OCI-LY3 (cell line): Measurements from ENCODE around the gene SUPT20H.

Experiments used
- CTCF ChIP-seq: fragments of 200-600, 300-600 bp; sonication (generic); IDR thresholded peaks from 2 replicates; pipeline ENCODE4 v1.5.1; 2014; ENCODE audit warnings: antibody characterized with exemption, low read length, low read depth
- EZH2phosphoT487 ChIP-seq: fragments of 200-600 bp; shearing (Covaris generic); IDR thresholded peaks from 2 replicates; pipeline ENCODE4 v1.6.1; 2018; ENCODE audit warnings: antibody characterized with exemption, mixed run types, low read depth

GRCh38 chr13:37087486-37087885 lies 28.0 kb upstream of the SUPT20H start:
- TF ChIP-seq CTCF (no peak), EZH2phosphoT487 (no peak)
